ENCODE data around the gene ZDHHC4.

GRCh38 chr7:6607651-6608051, 30.4 kb downstream of the ZDHHC4 start:
- no peak for TF ChIP-seq CTCF (IDR thresholded peaks at IDR 0.05)
- no peak for TF ChIP-seq RCOR1 (IDR thresholded peaks at IDR 0.05; ENCODE audit: low read length)
- no peak for TF ChIP-seq RFX5 (IDR thresholded peaks at IDR 0.05; ENCODE audit: low read length)
- no peak for TF ChIP-seq RAD21 (IDR thresholded peaks at IDR 0.05; ENCODE audit: low read length)
- no peak for TF ChIP-seq EP300 (IDR thresholded peaks at IDR 0.05; ENCODE audit: borderline replicate concordance in 1 of 2, low read depth in 1 of 2, low read length in 1 of 2)
- no peak for TF ChIP-seq RXRA (IDR thresholded peaks at IDR 0.05; ENCODE audit: borderline replicate concordance, low read depth)
- TF ChIP-seq NRF1 (IDR thresholded peaks at IDR 0.05; ENCODE audit: low read depth, low read length), result no peak
